ENCODE data around the gene EFCAB10.

- TF ChIP-seq, protein P1, sequence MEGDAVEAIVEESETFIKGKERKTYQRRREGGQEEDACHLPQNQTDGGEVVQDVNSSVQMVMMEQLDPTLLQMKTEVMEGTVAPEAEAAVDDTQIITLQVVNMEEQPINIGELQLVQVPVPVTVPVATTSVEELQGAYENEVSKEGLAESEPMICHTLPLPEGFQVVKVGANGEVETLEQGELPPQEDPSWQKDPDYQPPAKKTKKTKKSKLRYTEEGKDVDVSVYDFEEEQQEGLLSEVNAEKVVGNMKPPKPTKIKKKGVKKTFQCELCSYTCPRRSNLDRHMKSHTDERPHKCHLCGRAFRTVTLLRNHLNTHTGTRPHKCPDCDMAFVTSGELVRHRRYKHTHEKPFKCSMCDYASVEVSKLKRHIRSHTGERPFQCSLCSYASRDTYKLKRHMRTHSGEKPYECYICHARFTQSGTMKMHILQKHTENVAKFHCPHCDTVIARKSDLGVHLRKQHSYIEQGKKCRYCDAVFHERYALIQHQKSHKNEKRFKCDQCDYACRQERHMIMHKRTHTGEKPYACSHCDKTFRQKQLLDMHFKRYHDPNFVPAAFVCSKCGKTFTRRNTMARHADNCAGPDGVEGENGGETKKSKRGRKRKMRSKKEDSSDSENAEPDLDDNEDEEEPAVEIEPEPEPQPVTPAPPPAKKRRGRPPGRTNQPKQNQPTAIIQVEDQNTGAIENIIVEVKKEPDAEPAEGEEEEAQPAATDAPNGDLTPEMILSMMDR (IDR thresholded peaks at IDR 0.05; ENCODE audit: low read depth, low read length, poor library complexity, severe bottlenecking) = no peak
- no peak for TF ChIP-seq EZH2phosphoT487 (IDR thresholded peaks at IDR 0.05; ENCODE audit: borderline replicate concordance, low read length)
Measured at GRCh38 chr7:105577251-105577650, 4.0 kb downstream of the EFCAB10 start.

All from DOHH2 (cell line).